SU-DHL-6 (cell line): ENCODE measurements around the gene PPP1R14B.
A peak's percentile ranks its signal among the peaks of the same experiment; 100 is the strongest.

ENCODE experiments used
- H2AFZ ChIP-seq: fragments of 200-600 bp; sonication (generic); 2 replicates; pipeline ENCODE4 v1.6.1; 2014; ENCODE audit warnings: low read depth, mild to moderate bottlenecking, moderate library complexity, mixed read lengths, antibody characterized with exemption, low read length; ENCODE audit not compliant: severe bottlenecking
- H3F3A ChIP-seq: fragments of 200-600 bp; shearing (Covaris generic); 2 replicates; pipeline ENCODE4 v1.6.0; 2016; ENCODE audit warnings: antibody characterized with exemption, mild to moderate bottlenecking; ENCODE audit not compliant: insufficient read depth
- H3K27ac ChIP-seq: fragments of 200-600 bp; sonication (generic); 2 replicates; pipeline ENCODE4 v1.5.1; 2016; ENCODE audit warnings: low read depth, mild to moderate bottlenecking, low read length, moderate library complexity, mixed read lengths
- H3K27me3 ChIP-seq: fragments of 200-600 bp; sonication (generic), shearing (Covaris generic); 2 replicates; pipeline ENCODE4 v1.6.0; 2014; ENCODE audit warnings: mild to moderate bottlenecking, low read length
- H3K36me3 ChIP-seq: fragments of 200-600 bp; sonication (generic); 2 replicates; pipeline ENCODE4 v1.6.1; 2014; ENCODE audit warnings: mild to moderate bottlenecking, low read length, mixed read lengths
- H3K4me2 ChIP-seq: fragments of 300-600, 200-600 bp; shearing (Covaris generic), sonication (generic); 2 replicates; pipeline ENCODE4 v1.6.0; 2014; ENCODE audit warnings: low read length, low read depth, mild to moderate bottlenecking; ENCODE audit not compliant: poor library complexity, severe bottlenecking
- H3K4me3 ChIP-seq: fragments of 200-600 bp; sonication (generic); 2 replicates; pipeline ENCODE4 v1.5.1; 2014; ENCODE audit warnings: antibody characterized with exemption, low read length, mild to moderate bottlenecking, mixed read lengths; ENCODE audit not compliant: insufficient read depth, poor library complexity, severe bottlenecking
- H3K79me2 ChIP-seq: fragments of 200-600 bp; sonication (generic); 2 replicates; pipeline ENCODE4 v1.6.1; 2014; ENCODE audit warnings: mild to moderate bottlenecking, low read length, moderate library complexity; ENCODE audit not compliant: insufficient read depth
- H3K9ac ChIP-seq: fragments of 200-600 bp; sonication (generic); 2 replicates; pipeline ENCODE4 v1.7.0; 2014; ENCODE audit warnings: mild to moderate bottlenecking, low read length
- H3K9me2 ChIP-seq: fragments of 200-600 bp; sonication (generic); replicated peaks from 2 replicates; pipeline ENCODE4 v1.6.1; 2014; ENCODE audit warnings: low read length; ENCODE audit not compliant: insufficient read depth
- H3K9me3 ChIP-seq: fragments of 200-600 bp; sonication (generic); 2 replicates; pipeline ENCODE4 v1.6.1; 2014; ENCODE audit warnings: low read length, mixed read lengths; ENCODE audit not compliant: insufficient read depth
- H4K20me1 ChIP-seq: fragments of 200-600 bp; sonication (generic); 2 replicates; pipeline ENCODE4 v1.6.1; 2014; ENCODE audit warnings: low read depth, mild to moderate bottlenecking, antibody characterized with exemption, low read length, moderate library complexity, mixed read lengths
- CTCF ChIP-seq: fragments of 200-600 bp; sonication (generic); IDR thresholded peaks from one replicate; pipeline ENCODE4 v1.5.1; 2017; ENCODE audit warnings: antibody characterized with exemption, mild to moderate bottlenecking, low read length, moderate library complexity; ENCODE audit not compliant: insufficient read depth, poor library complexity, severe bottlenecking
- EZH2phosphoT487 ChIP-seq: fragments of 200-600 bp; sonication (generic), shearing (Covaris generic); conservative IDR thresholded peaks from 2 replicates; pipeline ENCODE4 v1.6.1; 2018; ENCODE audit warnings: mild to moderate bottlenecking, antibody characterized with exemption, low read length, moderate library complexity, mixed read lengths

The PPP1R14B gene

GRCh38 chr11:64239662-64240434, 6.9 kb downstream of the PPP1R14B start:
- Histone ChIP-seq H3K9me2 (no peaks in the 10 kb centered on the region), H3K79me2 (peaks cover 14% of the 10 kb centered on the region; the same call in 1 of the 2 replicates), H2AFZ (no peak overlapping the region), H4K20me1 (no peaks in the 10 kb centered on the region), H3K4me3 (peak overlapping the region; percentile 61), H3K27ac (peak overlapping the region; percentile 86), H3K36me3 (no peaks in the 10 kb centered on the region), H3K9me3 (no peaks in the 10 kb centered on the region), H3K27me3 (no peaks in the 10 kb centered on the region), H3K9ac (peak overlapping the region; percentile 72), H3F3A (peaks cover 42% of the 10 kb centered on the region), H3K4me2 (peak overlapping the region; percentile 61)
- TF ChIP-seq EZH2phosphoT487 (no peak), CTCF (no peak)

- Histone ChIP-seq H3K9ac (no peak overlapping the region), H3K9me3 (no peaks in the 10 kb centered on the region), H3K79me2 (peaks cover 13% of the 10 kb centered on the region; the same call in 1 of the 2 replicates), H3K4me2 (no peak overlapping the region), H3K36me3 (no peaks in the 10 kb centered on the region), H2AFZ (no peak overlapping the region), H3K27me3 (no peaks in the 10 kb centered on the region), H3K9me2 (no peaks in the 10 kb centered on the region), H3F3A (peaks cover 36% of the 10 kb centered on the region), H3K4me3 (no peak overlapping the region), H4K20me1 (no peaks in the 10 kb centered on the region), H3K27ac (peak overlapping the region; percentile 3; the same call in 1 of the 2 replicates)
- no peak for TF ChIP-seq EZH2phosphoT487
- no peak for TF ChIP-seq CTCF
Observed at GRCh38 chr11:64238999-64239398, 7.7 kb downstream of the PPP1R14B start.

GRCh38 chr11:64238076-64238475, 8.7 kb downstream of the PPP1R14B start:
- no peak overlapping the region for H2AFZ ChIP-seq
- no peaks in the 10 kb centered on the region for H3K9me3 ChIP-seq
- no peaks in the 10 kb centered on the region for H3K36me3 ChIP-seq
- no peaks in the 10 kb centered on the region for H4K20me1 ChIP-seq
- no peaks in the 10 kb centered on the region for H3K9me2 ChIP-seq
- H3F3A ChIP-seq = peaks cover 34% of the 10 kb centered on the region
- H3K9ac ChIP-seq = no peak overlapping the region
- peaks cover 13% of the 10 kb centered on the region; the same call in 1 of the 2 replicates for H3K79me2 ChIP-seq
- TF ChIP-seq CTCF (no peak), EZH2phosphoT487 (no peak)
- H3K27ac ChIP-seq = 0 out of 2 replicates have a peak overlapping the region, but pooled peaks have one; percentile 3
- H3K4me2 ChIP-seq = no peak overlapping the region
- no peak overlapping the region for H3K4me3 ChIP-seq
- H3K27me3 ChIP-seq = no peaks in the 10 kb centered on the region
